NCI-H2029 treated with DMSO at 0.1 percent for 48 hours (cell line): ENCODE data around the gene HACL1.
"Not testable (repeated sequence)": the region's sequence is repeated elsewhere in the genome, so short reads cannot be mapped to it uniquely, and the experiment has no call there.

Source experiments
- DNase-seq: peaks from one replicate; lab custom pipeline; 2025; lab: John Stamatoyannopoulos, UW

Gene HACL1

GRCh38 chr3:15629860-15630597 is 28.7 kb upstream of the HACL1 start:
- peak; percentile 60 for DNase-seq

- no peak for DNase-seq
These were observed 27.6 kb upstream of the HACL1 start for GRCh38 chr3:15628967-15629366.

DNA sequence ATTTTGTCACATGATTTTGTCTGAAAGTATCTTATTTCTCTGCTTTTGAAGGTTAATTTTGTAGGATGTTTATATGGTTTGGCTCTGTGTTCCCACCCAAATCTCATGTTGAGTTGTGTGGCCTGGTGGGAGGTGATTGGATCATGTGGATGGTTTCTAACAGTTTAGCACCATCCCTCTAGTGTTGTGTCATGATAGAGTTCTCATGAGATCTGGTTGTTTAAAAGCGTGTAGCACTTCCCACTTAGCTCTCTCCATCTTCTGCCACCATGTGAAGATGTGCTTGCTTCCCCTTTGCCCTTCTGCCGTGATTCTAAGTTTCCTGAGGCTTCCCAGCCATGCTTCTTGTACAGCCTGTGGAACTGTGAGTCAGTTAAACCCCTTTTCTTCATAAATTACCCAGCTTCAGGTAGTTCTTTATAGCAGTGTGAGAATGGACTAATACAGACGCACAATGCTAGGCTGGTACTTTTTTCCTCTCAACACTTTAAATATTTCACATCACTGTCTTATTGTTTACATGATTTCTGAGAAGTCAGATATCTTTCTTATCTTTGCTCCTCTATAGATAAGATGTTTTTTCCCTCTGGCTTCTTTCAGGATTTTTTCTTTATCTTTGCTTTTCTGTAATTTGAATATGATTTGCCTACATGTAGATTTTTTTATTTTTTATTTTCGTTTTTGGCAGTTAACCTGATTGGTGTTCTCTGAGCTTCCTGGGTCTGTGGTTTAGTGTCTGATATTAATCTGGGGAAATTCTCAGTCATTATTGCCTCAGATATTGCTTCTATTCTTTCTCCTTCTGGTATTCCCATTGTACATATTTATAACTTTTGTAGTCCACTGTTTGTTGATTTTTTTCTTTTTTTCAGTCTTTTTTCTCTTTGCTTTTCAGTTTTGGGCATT is 22.4 kb upstream of the HACL1 start:
- no peak for DNase-seq

GRCh38 chr3:15619659-15620464 is 18.5 kb upstream of the HACL1 start:
- DNase-seq = not testable (repeated sequence)

- DNase-seq = no peak
These were observed 14.7 kb upstream of the HACL1 start for GRCh38 chr3:15616053-15616452.

DNA sequence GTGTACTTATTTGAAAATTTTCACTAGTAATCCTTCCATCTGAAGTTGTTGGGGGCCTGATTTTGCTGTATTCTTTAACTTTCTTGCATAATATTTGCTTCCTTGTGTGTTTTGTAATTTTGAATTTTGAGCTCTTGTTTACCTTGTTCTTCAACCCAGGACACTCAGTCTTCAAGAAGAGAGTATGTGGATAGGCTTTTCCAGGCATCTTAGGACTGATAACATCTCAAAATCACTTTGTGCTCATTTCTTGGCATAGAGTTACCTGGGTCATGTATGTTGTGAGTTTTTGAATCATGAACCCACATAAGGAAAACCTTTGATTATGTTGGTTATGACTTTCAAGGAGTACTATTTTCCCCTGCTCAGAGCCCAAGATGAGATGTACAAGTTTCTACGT is 13.6 kb upstream of the HACL1 start:
- no peak for DNase-seq

DNA sequence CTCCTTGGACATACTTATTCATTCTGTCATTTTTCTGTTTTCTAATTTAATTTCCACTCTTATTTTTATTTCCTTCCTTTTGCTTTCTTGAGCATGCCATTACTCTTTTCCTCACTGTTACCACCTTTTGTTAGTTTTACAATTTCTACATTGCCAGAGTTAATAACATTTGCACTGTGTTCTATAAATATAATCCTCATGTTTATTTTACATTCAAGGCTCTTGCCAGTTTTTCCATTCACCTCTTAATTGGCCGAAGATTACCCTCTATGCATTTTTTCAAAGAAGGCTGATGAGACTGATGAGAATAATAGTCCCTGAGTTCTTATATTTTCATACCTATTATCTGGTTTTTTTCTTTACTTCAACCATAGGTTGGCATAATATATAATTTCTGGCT is 10.6 kb upstream of the HACL1 start:
- no peak for DNase-seq

- DNase-seq = no peak
These were observed 9.6 kb upstream of the HACL1 start for GRCh38 chr3:15611018-15611417.

DNA sequence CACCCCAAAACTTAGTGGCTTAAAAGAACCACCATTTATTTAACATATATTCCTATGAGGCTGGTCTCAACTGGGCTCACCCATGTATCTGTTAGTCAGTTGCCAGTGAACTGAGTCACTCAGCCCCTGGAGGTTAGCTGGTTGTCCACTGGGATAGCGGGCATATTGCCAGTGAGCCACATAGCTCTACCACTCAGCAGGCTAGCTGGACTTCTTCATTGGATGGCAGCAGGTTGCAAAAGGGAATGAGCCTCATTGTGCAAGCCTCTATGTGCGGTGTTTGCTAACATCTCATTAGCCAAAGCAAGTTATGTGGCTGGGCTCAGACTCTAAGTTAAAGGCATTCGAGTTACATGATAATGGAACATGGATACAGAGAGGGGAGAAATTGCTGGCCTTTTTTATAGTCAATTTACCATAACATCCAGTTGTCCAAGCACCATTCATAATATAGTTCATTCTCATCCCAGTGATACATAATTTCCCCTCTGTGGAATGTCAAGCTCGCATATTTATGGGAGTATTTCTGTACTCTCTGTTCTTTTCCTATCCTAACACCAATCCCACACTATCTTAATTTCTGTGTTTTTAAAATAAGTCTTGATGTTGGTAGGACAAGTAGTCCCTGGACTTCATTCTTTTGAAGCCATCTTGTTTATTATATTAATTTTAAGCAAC is 8.9 kb upstream of the HACL1 start:
- DNase-seq = no peak

DNA sequence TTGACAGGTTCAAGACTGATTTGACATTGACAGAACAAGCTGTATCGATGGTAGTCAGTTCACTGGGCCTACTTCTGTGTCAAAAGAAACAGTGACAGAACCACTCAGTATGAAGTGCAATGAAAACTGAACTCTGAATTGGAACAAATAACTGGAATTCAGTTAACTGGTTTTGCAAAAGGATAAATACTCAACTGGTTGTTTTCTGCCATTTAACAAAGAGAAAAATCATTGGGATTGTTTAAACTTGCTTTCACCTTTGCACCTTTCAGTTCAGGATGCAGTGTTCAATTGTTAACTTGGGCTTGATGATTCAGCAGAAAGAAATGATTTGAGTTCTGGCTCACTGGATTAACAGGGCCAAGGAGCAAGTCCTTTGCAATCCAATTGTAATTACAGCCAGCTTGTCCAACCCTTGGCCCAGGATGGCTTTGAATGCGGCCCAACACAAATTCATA is 5.1 kb upstream of the HACL1 start:
- DNase-seq = no peak

- DNase-seq = not testable (repeated sequence)
These were observed 3.2 kb upstream of the HACL1 start for GRCh38 chr3:15604584-15604983.

DNA sequence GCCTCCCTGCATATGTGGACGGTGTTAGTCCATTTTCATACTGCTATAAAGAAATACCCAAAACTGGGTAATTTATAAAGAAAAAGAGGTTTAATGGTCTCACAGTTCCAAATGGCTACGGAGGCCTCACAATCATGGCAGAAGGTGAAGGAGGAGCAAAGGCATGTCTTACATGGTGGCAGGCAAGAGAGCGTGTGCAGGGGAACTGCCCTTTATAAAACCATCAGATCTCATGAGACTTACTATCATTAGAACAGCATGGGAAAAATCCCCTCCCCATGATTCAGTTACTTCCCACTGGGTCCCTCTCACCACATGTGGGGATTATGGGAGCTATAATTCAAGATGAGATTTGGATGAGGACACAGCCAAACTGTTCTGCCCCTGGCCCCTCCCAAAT is 1.4 kb upstream of the HACL1 start:
- not testable (repeated sequence) for DNase-seq

- no peak for DNase-seq
These were observed 772 bp upstream of the HACL1 start for GRCh38 chr3:15602146-15602536.

GRCh38 chr3:15601046-15601398 is 347 bp downstream of the HACL1 start:
- no peak for DNase-seq

- DNase-seq = no peak
These were observed 5.4 kb downstream of the HACL1 start for GRCh38 chr3:15595955-15596354.

- DNase-seq = no peak
These were observed 8.4 kb downstream of the HACL1 start for GRCh38 chr3:15592968-15593367.

GRCh38 chr3:15591928-15592327 is 9.4 kb downstream of the HACL1 start:
- DNase-seq = no peak

DNA sequence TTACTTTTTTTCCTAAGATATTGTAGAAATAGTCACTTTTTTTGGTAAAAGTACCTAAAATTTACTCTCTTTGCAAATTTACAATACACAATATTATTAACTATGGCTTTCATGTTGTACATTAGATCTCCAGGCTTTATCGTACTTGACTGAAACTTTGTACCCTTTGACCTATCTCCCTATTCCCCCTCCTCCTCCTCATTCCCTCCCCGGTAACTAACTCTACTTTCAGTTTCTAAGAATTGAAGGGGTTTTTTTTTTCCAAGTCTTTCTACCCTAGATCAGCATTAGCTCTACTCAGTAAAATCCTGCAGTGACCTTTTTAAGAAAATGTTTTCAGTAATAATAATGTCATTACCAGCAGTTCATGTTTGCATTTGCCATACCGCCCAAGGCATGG is 10.1 kb downstream of the HACL1 start:
- DNase-seq = no peak

DNA sequence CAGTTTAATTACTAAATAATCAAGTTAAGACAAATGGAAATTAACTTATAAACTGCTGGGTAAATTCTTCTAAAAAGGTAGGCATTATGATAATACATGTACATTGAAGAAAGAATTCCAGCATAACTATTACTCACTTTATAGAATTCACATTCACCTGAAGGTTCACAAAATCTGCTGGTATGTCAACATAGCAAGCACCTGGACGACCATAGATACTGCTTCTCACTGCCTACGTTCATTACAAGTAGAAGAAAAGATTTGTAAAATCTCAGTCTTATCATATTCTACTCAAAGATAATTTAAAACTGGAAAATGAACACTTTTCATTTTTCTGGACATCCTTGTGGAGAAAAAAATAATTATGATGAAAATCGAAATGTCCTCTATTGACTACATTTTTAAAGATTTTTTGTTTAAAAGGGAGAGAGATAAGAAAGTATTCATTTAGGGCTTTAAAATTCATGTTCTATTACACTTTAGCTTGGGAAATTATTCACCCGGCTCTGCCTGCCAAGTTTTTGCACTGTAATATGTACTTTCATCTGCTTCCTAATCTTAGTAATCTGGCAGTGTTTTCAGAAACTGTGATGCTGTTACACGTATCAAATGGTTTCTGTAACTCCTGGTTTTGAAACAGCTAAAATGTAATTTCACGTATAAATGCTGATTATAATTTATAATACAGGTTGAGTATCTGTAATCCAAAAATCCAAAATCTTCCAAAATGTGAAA is 16.1 kb downstream of the HACL1 start:
- no peak for DNase-seq

GRCh38 chr3:15581471-15582394 is 19.6 kb downstream of the HACL1 start:
- DNase-seq = no peak
